Stomach smooth muscle (tissue), 2 donors: ENCODE measurements around the gene REC8.
"Not testable (repeated sequence)": the region's sequence is repeated elsewhere in the genome, so short reads cannot be mapped to it uniquely, and the experiment has no call there.

Source experiments
- H3K27ac ChIP-seq: one replicate; pipeline ENCODE4 v1.7.0; 2013; ENCODE audit warnings: mild to moderate bottlenecking, low read length, inconsistent platforms
- H3K27me3 ChIP-seq, 2 donors: one replicate each; pipeline ENCODE4 v1.7.0; 2013; ENCODE audit warnings: low read length in 2 of 2; ENCODE audit not compliant: insufficient read depth in 2 of 2, control insufficient read depth in 1 of 2
- H3K36me3 ChIP-seq, 2 donors: one replicate each; pipeline ENCODE4 v1.7.0; 2013; ENCODE audit warnings: low read length in 2 of 2; ENCODE audit not compliant: control insufficient read depth in 2 of 2, insufficient read depth in 2 of 2
- H3K4me1 ChIP-seq: one replicate; pipeline ENCODE4 v1.7.0; 2013; ENCODE audit warnings: low read length; ENCODE audit not compliant: control insufficient read depth, insufficient read depth
- H3K4me3 ChIP-seq, 2 donors: one replicate each; pipeline ENCODE4 v1.7.0; 2013; ENCODE audit warnings: low read length in 2 of 2
- H3K9ac ChIP-seq, 2 donors: one replicate each; pipeline ENCODE4 v1.7.0; 2013; ENCODE audit warnings: low read length in 2 of 2, mild to moderate bottlenecking in 1 of 2
- H3K9me3 ChIP-seq, 2 donors: one replicate each; pipeline ENCODE4 v1.7.0; 2013; ENCODE audit warnings: low read length in 2 of 2; ENCODE audit not compliant: control insufficient read depth in 2 of 2
- donor health status: healthy.
- donor health status: Pancreatic carcinoma.

REC8 gene

DNA sequence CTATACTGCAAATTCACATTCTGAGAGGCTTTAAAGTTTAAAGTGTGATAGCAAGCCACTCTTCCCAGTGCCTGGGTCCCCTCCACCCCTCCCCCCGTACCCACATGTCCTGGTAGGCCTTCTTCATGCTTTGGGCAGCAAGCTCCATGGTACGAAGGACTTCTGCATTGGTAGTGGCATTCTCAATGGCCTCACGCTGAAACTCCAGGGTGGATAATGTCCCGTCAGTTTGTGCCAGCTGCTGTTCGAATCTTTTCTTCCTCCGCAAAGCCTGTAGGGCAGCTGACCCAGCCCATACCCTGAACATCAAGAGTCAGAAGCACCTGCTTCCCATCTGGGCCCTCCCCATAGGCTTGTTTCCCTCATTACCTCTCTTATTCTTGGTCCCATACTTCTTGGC is 39.4 kb downstream of the REC8 start:
- Histone ChIP-seq H3K4me1 (peaks cover 24% of the 10 kb centered on the region), H3K27me3 (no peaks in the 10 kb centered on the region), H3K27ac (no peak overlapping the region), H3K9me3 (no peaks in the 10 kb centered on the region), H3K4me3 (no peak overlapping the region), H3K36me3 (peaks cover 29 to 42% of the 10 kb centered on the region in 2 donors), H3K9ac (no peak overlapping the region)

DNA sequence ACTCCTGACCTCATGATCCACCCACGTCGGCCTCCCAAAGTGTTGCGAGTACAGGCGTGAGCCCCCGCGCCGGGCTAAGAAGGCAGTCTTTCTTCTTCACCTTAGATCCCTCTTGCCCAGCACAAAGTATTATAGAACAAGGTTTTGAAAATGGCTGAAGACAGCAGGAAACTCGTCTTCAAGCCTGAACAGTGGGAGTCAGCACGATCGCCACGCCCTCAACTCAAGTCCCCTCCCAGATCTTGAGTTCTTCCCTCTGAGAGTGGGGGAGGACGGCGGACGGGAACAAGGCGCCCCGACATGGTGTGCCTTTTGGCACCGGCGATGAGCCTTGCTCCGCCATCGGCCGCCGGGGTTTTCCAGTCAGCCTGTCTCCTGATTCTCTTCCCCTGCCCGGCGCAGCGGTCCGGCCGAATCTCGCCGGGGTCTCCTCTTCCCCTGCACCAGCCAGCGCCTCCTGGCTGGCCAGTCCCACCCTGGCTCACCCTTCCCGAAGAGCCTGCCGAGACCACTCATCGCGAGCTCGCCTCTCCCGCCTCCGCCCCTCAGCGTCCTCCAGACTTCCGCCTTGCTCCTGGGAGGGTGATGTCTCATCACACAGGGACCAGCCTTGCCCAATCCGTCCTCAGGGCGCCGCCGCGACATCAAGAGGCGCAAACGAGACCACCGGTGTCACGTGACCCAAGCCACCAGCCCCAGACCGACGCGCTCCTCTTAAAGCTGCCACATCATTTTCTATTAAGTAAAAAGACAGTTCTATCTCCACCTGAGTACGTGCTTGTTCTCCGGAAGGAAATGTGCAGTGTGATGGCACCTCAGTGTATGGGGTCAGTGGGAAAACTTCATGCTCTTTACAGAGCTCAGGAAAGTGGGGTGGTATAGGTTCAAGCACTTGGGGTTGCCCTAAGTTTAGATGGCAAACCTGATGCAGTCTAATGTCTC is 41.3 kb downstream of the REC8 start, which contains the start of gene CHMP4A:
Gene CHMP4A, minus strand, starts transcription at position 565 of the 942 bp plus-strand sequence. Its CDS starts 49 bp downstream, at position 516.
- Histone ChIP-seq H3K4me1 (peaks cover 24% of the 10 kb centered on the region), H3K36me3 (peaks cover 21 to 30% of the 10 kb centered on the region in 2 donors), H3K9ac (peak within 1 kb of the TSS; percentile 84 to 86), H3K4me3 (peak within 1 kb of the TSS; percentile 67 to 93), H3K9me3 (no peaks in the 10 kb centered on the region), H3K27me3 (no peaks in the 10 kb centered on the region), H3K27ac (peak within 1 kb of the TSS; percentile 94)

DNA sequence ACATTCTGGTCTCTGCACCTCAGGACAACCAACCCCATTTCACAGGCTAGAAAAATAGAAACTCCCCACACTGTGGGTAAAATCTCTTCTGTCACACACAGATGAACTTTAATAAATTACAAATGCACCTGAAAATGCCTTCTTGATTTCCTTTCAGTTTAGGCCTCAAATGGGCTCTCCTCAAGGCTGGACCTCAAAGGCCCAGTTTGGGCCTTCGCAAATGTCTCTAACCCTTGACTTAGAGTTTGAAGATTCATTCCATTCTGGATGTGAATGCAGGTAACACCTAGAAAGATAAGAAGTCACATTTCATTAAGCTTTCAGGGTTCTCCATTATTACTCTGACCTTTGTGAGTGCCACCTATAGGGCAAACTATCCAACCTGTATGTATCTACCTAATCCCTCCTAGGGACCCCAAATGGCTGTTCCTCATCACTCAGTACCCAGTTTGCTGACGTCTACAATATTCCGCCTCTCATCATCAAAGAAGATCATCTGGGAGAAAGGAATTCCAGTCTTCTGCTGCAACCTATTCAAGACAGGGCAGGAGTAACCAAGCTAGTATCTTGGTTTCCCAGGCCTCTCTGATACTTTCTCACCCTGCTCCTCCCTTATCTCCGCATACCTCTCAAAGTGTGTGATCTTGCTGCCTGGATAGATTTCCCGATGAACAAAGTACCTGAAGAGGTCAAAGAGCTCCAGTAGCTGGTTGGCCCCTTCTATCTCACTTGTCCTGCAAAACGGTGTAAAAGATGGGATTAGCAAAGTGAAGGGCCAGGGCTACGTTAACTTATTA is 42.2 kb downstream of the REC8 start:
- peaks cover 24% of the 10 kb centered on the region for H3K4me1 ChIP-seq
- H3K27me3 ChIP-seq: no peaks in the 10 kb centered on the region
- peaks cover 23 to 28% of the 10 kb centered on the region in 2 donors for H3K36me3 ChIP-seq
- H3K4me3 ChIP-seq: peak overlapping the region; percentile 67 to 93
- H3K9ac ChIP-seq: peak overlapping the region; percentile 84 to 86
- peak overlapping the region; percentile 94 for H3K27ac ChIP-seq
- H3K9me3 ChIP-seq: no peaks in the 10 kb centered on the region

DNA sequence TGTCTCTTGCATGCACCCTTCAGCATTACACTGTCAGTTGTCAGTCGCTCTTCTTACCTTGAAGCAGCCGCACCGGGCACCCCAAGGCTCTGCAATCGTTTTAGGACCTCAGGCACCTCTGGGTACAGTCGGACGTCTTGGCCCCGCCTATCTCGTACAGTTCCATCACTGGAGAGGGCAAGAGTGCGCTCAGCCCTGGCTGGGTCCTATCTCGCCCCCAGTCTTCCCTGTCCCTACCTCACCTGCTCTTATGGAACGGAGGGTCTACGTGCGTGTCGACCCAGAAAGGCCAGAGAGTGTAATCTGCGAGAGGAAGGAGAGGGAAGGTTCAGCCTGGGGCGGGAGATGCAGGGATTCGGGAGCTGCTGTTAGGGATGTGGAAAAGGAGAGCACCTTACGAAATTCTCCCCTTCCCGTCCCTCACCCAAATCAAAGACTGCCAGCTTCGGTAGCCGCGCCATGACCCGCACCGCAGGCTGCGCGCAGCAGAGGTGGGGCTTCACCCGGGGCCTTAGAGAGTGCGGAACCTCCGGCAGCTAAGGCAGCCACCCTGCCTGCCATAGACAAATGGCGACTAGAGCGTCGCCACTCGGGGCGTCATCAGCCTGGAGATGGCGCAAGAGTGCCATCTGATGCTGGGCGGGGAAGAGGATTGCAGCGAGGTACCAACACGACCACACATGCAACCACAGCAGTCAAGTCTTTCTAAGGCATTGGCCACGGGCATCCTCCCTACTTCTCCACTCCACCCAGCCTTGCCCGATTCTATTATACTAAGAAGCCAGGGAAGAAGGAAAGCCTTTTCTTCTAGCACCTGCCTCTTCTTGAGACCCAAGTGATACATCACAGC is 43.8 kb downstream of the REC8 start, which contains the start of gene MDP1:
Gene MDP1, minus strand, starts transcription at position 572 of the 850 bp plus-strand sequence. Its CDS starts 111 bp downstream, at position 461.
- H3K27me3 ChIP-seq: no peaks in the 10 kb centered on the region
- peak within 1 kb of the TSS; percentile 80 to 97 for H3K4me3 ChIP-seq
- H3K9ac ChIP-seq: peak within 1 kb of the TSS; percentile 79 to 97
- H3K9me3 ChIP-seq: no peaks in the 10 kb centered on the region
- H3K4me1 ChIP-seq: peaks cover 24% of the 10 kb centered on the region
- H3K36me3 ChIP-seq: peaks cover 9 to 13% of the 10 kb centered on the region in 2 donors
- peak within 1 kb of the TSS; percentile 91 for H3K27ac ChIP-seq

DNA sequence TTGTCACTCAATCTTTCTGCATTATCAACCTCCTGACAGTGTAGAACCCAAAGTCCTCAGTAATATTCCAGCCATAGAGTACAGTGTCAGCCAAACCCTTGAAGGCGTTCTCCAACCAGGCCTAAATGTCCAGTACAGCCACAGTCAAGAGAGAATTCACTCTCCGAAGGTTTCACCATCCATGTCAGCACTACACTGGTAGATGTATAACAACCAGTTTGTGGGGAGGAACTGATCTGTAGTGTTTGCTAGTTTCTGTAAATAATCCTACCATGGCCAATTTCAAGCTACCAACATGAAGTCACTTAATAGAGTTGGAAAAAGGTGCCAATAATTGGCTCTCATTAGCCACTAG is 44.4 kb downstream of the REC8 start:
- Histone ChIP-seq H3K27me3 (no peaks in the 10 kb centered on the region), H3K9me3 (no peaks in the 10 kb centered on the region), H3K4me3 (peak overlapping the region; percentile 80 to 97), H3K36me3 (peaks cover 6 to 9% of the 10 kb centered on the region in 2 donors), H3K4me1 (peaks cover 24% of the 10 kb centered on the region), H3K27ac (peak overlapping the region; percentile 91), H3K9ac (peak overlapping the region; percentile 79 to 97)

DNA sequence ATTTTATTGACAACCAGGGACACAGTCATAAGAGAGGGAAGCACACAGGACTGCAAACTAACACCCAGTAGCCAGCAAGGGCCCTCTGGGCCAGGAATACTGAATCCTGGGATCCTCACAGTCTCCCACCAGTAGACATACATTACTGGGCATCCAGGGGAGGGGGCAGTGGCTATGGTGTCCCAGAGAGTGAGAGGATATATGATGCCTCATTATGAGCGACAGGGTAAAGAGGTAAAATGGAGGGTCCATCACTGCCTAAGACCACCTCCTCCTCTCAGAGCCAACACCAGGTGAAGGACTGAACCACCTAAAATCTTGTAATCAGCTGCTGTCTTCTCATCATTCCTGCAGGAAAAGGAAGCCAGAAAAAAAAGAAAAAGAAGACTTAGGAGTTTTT is 45.0 kb downstream of the REC8 start:
- H3K27ac ChIP-seq, H3K9me3 ChIP-seq, H3K36me3 ChIP-seq, H3K9ac ChIP-seq, H3K4me3 ChIP-seq, H3K27me3 ChIP-seq: not testable (repeated sequence)
- H3K4me1 ChIP-seq: peaks cover 24% of the 10 kb centered on the region

DNA sequence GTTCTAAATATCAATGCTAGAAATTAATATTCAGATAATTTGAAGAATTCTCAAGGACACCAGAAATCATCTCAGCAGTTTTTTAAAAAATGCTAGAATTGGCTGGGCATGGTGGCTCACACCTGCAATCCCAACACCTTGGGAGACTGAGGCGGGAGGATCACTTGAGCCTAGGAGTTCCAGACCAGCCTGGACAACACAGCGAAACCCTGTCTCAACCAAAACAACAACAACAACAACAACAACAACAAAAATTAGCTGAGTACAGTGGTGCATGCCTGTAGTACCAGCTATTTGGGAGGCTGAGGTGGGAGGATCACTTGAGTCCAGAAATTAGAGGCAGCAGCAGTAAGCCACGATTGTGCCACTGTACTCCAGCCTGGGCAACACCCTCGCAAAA is 47.2 kb downstream of the REC8 start:
- Histone ChIP-seq H3K4me1 (peaks cover 18% of the 10 kb centered on the region), H3K36me3 (peaks cover 4 to 7% of the 10 kb centered on the region in 2 donors), H3K9me3 (no peaks in the 10 kb centered on the region), H3K27ac (no peak overlapping the region), H3K9ac (no peak overlapping the region), H3K27me3 (no peaks in the 10 kb centered on the region), H3K4me3 (no peak overlapping the region)

DNA sequence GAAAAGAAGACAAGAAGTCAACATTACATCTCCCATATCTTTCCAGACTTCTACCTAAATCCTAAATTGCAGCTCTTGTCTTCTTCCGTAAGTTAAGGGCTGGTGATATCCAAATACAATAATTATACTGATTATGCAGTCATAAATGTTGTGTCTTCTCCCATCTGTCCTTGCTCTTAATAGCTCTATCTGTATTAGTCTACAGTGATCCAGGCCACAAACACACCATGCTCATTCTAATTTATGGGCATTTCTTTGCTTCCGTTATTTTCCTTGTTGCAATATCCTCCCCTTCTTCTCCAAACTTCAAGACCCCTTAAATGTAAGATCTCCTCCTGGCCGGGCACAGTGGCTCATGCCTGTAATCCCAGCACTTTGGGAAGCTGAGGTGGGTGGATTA is 47.6 kb downstream of the REC8 start:
- Histone ChIP-seq H3K27me3 (no peaks in the 10 kb centered on the region), H3K4me1 (peaks cover 14% of the 10 kb centered on the region), H3K27ac (no peak overlapping the region), H3K36me3 (peaks cover 4 to 7% of the 10 kb centered on the region in 2 donors), H3K4me3 (no peak overlapping the region), H3K9me3 (no peaks in the 10 kb centered on the region), H3K9ac (no peak overlapping the region)

DNA sequence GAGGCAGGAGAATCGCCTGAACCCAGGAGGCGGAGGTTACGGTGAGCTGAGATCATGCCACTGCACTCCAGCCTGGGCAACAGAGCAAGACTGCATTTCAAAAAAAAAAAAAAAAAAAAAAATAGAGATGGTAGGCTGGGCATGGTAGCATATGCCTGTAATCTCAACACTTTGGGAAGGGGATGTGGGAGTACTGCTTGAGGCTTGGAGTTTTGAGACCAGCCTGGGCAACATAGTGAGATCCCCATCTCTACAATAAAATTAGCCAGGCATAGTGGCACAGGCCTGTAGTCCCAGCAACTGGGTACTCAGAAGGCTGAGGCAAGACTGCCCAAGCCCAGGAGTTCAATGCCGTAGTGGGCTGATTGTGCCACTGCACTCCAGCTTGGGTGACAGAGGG is 51.1 kb downstream of the REC8 start:
- not testable (repeated sequence) for H3K9me3 ChIP-seq, H3K9ac ChIP-seq, H3K27ac ChIP-seq, H3K4me3 ChIP-seq, H3K4me1 ChIP-seq, H3K36me3 ChIP-seq, H3K27me3 ChIP-seq

DNA sequence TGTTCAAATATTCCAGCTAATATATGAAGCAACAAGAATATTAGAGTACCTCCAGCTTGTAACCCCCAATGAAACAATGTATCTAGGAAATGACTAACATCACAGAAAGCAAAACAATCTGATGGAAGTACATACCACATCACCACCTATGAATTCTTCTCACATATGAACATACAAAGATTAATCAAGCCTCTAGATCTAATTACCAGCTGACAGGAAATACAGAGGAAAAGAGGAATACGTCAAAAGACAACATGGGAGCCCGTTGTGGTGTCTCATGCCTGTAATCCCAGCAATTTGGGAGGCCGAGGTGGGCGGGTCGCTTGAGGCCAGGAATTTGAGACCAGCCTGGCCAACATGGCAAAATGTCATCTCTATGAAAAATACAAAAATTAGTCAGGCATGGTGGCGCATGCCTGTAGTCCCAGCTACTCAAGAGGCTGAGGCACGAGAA is 52.8 kb downstream of the REC8 start:
- Histone ChIP-seq H3K27me3 (no peaks in the 10 kb centered on the region), H3K9me3 (no peaks in the 10 kb centered on the region), H3K27ac (no peak overlapping the region), H3K4me3 (no peak overlapping the region), H3K4me1 (no peaks in the 10 kb centered on the region), H3K36me3 (peaks cover 0 to 2% of the 10 kb centered on the region in 2 donors), H3K9ac (no peak overlapping the region)
